Parathyroid adenoma (tissue), 2 donors: ENCODE measurements around the gene NRXN2.
"Not testable (repeated sequence)": the region's sequence is repeated elsewhere in the genome, so short reads cannot be mapped to it uniquely, and the experiment has no call there.

ENCODE experiments used
- H2AFZ ChIP-seq: fragments of 300-600 bp; sonication (generic); one replicate; pipeline ENCODE4 v1.7.0; 2017; ENCODE audit warnings: antibody characterized with exemption, mild to moderate bottlenecking
- H3K27ac ChIP-seq: fragments of 300-600 bp; sonication (generic); one replicate; pipeline ENCODE4 v1.7.0; 2017
- H3K27me3 ChIP-seq: fragments of 300-600 bp; sonication (generic); one replicate; pipeline ENCODE4 v1.7.0; 2017; ENCODE audit warnings: low read length; ENCODE audit not compliant: control insufficient read depth, insufficient read depth
- H3K36me3 ChIP-seq: fragments of 300-600 bp; sonication (generic); one replicate; pipeline ENCODE4 v1.7.0; 2017; ENCODE audit warnings: low read length; ENCODE audit not compliant: control insufficient read depth, insufficient read depth
- H3K4me1 ChIP-seq: fragments of 300-600 bp; sonication (generic); one replicate; pipeline ENCODE4 v1.7.0; 2017; ENCODE audit warnings: control low read depth
- H3K4me2 ChIP-seq: fragments of 300-600 bp; sonication (generic); one replicate; pipeline ENCODE4 v1.7.0; 2017; ENCODE audit warnings: low read length
- H3K4me3 ChIP-seq: fragments of 300-600 bp; sonication (generic); one replicate; pipeline ENCODE4 v1.7.0; 2017; ENCODE audit warnings: low read depth, low read length
- H3K79me2 ChIP-seq: fragments of 300-600 bp; sonication (generic); one replicate; pipeline ENCODE4 v1.7.0; 2017; ENCODE audit warnings: control low read depth
- H3K9ac ChIP-seq: fragments of 300-600 bp; sonication (generic); one replicate; pipeline ENCODE4 v1.7.0; 2017; ENCODE audit warnings: mild to moderate bottlenecking
- H3K9me3 ChIP-seq: fragments of 300-600 bp; sonication (generic); one replicate; pipeline ENCODE4 v1.7.0; 2017; ENCODE audit warnings: low read length; ENCODE audit not compliant: control insufficient read depth
- TF ChIP-seq, protein P1 (sequence below): fragments of 300-600 bp; sonication (generic); IDR thresholded peaks from one replicate; pipeline ENCODE4 v1.7.0; 2017; ENCODE audit warnings: antibody characterized with exemption, mild to moderate bottlenecking
- donor health status: primary hyperparathyroidism.

Gene NRXN2

DNA sequence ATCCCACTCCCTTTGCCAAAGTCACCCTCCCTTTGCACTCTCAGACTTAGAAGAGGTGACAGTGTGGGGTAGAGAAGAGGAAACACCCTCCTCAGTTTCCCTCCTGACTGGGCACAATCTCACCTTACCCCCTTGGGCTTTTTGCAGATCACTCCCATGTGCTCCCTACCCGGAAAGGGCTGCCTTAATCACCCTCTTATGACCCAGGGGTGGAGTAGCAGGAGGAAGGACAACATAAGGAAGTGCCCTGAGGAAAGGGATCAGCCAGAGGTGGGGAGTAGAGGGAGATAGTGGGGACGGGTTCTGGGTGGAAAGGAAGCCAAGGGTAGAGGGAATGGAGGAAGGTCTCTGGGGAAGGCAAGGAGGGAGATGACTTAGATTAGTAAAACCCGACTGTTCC is 52.0 kb downstream of the NRXN2 start:
- TF ChIP-seq, protein P1, sequence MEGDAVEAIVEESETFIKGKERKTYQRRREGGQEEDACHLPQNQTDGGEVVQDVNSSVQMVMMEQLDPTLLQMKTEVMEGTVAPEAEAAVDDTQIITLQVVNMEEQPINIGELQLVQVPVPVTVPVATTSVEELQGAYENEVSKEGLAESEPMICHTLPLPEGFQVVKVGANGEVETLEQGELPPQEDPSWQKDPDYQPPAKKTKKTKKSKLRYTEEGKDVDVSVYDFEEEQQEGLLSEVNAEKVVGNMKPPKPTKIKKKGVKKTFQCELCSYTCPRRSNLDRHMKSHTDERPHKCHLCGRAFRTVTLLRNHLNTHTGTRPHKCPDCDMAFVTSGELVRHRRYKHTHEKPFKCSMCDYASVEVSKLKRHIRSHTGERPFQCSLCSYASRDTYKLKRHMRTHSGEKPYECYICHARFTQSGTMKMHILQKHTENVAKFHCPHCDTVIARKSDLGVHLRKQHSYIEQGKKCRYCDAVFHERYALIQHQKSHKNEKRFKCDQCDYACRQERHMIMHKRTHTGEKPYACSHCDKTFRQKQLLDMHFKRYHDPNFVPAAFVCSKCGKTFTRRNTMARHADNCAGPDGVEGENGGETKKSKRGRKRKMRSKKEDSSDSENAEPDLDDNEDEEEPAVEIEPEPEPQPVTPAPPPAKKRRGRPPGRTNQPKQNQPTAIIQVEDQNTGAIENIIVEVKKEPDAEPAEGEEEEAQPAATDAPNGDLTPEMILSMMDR = no peak
- no peak overlapping the region for H2AFZ ChIP-seq
- no peaks in the 10 kb centered on the region for H3K9me3 ChIP-seq
- H3K4me1 ChIP-seq = no peaks in the 10 kb centered on the region
- H3K36me3 ChIP-seq = no peaks in the 10 kb centered on the region
- no peak overlapping the region for H3K27ac ChIP-seq
- H3K79me2 ChIP-seq = no peaks in the 10 kb centered on the region
- no peak overlapping the region for H3K9ac ChIP-seq
- no peak overlapping the region for H3K4me3 ChIP-seq
- no peaks in the 10 kb centered on the region for H3K27me3 ChIP-seq
- H3K4me2 ChIP-seq = no peak overlapping the region

DNA sequence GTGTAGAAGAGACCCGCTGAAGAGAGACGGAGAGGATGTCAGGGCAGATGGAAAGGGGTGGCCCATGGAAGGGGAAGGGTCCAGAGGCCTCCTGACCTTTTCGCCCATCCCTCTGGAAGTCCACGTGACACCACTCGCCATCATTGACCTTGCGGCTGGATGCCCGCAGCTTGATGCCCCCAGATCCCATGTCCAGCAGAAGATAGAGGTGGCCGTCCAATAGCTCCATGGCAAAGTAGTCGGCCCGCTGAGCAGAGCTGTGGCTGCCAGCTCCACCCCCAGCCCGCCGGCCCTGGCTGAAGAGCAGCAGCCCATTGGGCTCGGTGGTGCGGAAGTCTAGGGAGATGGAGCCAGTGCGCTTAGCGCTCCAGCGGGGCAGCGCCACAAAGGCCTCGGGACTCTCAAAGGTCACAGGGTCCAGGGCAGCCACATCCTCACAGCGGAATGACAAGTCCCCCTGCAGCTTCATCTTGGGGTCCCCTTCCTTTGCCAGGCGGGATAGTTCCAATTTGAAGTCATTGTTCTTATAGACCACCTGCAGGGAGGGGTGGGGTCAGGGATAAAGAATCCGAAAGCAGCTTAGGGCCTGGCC is 55.7 kb downstream of the NRXN2 start:
- Histone ChIP-seq H3K27ac (no peak overlapping the region), H3K36me3 (no peaks in the 10 kb centered on the region), H3K79me2 (no peaks in the 10 kb centered on the region), H3K9me3 (no peaks in the 10 kb centered on the region), H3K4me3 (no peak overlapping the region), H2AFZ (no peak overlapping the region), H3K9ac (no peak overlapping the region), H3K27me3 (no peaks in the 10 kb centered on the region), H3K4me1 (no peaks in the 10 kb centered on the region), H3K4me2 (no peak overlapping the region)
- TF ChIP-seq, protein P1 = no peak

DNA sequence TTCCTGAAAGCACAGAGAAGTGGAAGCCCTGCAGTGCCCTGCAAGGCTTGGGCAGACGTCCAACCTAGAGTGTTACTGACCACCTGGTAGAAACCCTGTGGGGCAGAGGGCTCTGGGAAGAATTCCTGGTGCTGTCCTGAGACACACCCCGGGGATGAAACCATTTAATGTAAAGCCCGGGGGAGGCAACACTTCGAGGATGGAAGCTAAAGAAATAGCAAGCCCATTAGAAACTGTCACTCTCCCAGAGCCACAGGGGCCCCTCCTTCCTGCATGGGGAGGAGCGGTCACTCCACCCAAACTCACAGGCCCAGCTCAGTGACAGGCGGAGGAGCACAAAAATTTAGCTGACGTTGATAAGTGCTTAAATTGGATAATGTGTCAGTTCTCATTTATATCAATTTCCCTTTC is 57.6 kb downstream of the NRXN2 start:
- H3K4me2 ChIP-seq = no peak overlapping the region
- H3K4me1 ChIP-seq = no peaks in the 10 kb centered on the region
- H3K27ac ChIP-seq = no peak overlapping the region
- no peaks in the 10 kb centered on the region for H3K36me3 ChIP-seq
- no peak overlapping the region for H2AFZ ChIP-seq
- H3K9ac ChIP-seq = no peak overlapping the region
- no peaks in the 10 kb centered on the region for H3K27me3 ChIP-seq
- no peaks in the 10 kb centered on the region for H3K79me2 ChIP-seq
- H3K4me3 ChIP-seq = no peak overlapping the region
- TF ChIP-seq, protein P1 = no peak
- H3K9me3 ChIP-seq = no peaks in the 10 kb centered on the region

DNA sequence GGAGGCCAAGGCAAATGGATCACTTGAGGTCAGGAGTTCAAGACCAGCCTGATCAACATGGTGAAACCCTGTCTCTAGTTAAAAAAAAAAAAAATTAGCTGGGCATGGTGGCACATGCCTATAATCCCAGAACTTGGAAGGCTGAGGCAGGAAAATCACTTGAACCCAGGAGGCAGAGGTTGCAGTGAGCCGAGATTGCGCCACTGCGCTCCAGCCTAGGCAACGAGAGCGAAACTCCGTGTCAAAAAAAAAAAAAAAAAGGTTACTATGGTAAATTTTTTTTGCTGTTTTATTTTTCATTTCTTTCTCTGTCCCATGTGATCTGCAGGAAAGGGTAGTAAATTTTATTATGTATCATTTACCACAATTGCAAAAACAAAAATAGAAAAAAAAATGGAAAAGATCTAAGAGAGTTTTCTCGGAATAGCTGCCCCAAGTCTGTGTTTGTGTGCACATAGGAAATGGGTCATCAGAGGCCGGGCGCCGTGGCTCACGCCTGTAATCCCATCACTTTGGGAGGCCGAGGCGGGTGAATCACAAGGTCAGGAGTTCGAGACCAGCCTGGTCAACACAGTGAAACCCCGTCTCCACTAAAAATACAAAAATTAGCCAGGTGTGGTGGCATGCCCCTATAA is 58.6 kb downstream of the NRXN2 start:
- H3K9ac ChIP-seq, H3K4me3 ChIP-seq, H3K27me3 ChIP-seq, H3K4me2 ChIP-seq, H3K9me3 ChIP-seq, H3K4me1 ChIP-seq, H3K36me3 ChIP-seq, H3K79me2 ChIP-seq, H2AFZ ChIP-seq, H3K27ac ChIP-seq: not testable (repeated sequence)

DNA sequence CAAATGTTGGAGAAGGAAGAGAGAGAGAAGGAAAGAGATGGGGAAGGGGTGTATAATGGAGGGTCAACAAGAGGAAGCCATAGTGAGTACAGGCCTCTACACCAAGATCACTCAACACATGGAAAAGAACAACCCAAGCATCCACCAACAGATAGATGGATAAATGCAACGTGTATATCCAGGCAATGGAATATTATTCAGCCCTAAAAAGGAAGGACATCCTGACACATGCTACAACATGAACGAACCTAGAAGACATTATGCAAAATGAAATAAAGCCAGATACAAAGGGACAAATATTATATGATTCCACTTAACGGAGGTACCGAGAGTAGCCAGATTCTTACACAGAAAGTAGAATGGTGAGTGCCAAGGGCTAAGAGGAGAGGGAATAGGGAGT is 59.3 kb downstream of the NRXN2 start:
- Histone ChIP-seq H3K4me2 (no peak overlapping the region), H3K36me3 (no peaks in the 10 kb centered on the region), H3K4me1 (no peaks in the 10 kb centered on the region), H3K27me3 (no peaks in the 10 kb centered on the region), H3K9me3 (no peaks in the 10 kb centered on the region), H3K27ac (no peak overlapping the region), H2AFZ (no peak overlapping the region), H3K9ac (no peak overlapping the region), H3K4me3 (no peak overlapping the region), H3K79me2 (no peaks in the 10 kb centered on the region)
- TF ChIP-seq, protein P1 = no peak
